NCI-H446 treated with DMSO at 0.1 percent for 48 hours (cell line): ENCODE results near the gene ASB16.
"Not testable (repeated sequence)": the region's sequence is repeated elsewhere in the genome, so short reads cannot be mapped to it uniquely, and the experiment has no call there.

Source experiments
- DNase-seq: peaks from one replicate; lab custom pipeline; 2025; lab: John Stamatoyannopoulos, UW

The ASB16 gene

DNA sequence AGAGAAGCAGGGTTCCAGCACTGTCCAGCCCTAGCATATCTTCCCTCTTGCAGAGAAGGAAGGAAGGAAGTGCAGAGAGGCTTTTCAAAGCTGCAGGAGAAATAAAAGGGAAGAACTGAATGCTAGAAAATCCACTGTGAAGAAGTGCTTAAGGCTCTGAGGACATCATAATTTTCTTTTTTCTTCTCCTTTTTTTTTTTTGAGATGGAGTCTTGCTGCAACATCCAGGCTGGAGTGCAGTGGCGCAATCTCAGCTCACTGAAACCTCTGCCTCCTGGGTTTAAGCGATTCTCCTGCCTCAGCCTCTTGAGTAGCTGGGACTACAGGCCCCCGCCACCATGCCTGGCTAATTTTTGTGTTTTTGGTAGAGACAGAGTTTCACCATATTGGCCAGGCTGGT, 21.4 kb upstream of the ASB16 start:
- DNase-seq: not testable (repeated sequence)

DNA sequence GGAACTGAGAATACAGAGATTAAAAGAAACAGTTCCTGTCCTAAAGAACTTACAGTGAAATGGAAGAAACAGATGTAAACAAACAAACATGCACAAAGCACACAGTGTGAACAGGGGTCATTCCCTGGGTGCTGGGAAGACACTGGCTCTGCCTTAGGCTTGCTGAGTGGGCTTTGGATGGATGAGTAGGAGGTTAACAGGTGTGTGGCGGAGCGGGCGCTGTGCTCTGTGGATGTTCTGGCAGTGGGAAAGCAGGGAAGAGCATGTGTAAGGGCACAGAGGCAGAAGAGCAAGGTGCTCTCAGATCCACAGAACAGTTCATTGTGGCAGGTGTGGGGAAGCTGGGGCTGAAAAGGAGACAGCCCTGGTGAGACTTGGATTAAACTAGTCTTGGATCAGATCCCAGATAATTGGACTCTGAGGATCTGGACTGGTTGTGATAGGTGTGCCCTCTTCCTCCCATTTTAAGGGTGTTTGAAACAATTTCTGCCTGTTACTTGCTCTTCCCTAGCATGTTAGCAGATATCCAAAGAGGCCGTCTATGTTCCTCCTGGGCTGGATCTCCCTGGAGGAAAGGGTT, 20.7 kb upstream of the ASB16 start:
- no peak for DNase-seq

- no peak for DNase-seq
Measured at GRCh38 chr17:44152875-44153274, 17.6 kb upstream of the ASB16 start.

DNA sequence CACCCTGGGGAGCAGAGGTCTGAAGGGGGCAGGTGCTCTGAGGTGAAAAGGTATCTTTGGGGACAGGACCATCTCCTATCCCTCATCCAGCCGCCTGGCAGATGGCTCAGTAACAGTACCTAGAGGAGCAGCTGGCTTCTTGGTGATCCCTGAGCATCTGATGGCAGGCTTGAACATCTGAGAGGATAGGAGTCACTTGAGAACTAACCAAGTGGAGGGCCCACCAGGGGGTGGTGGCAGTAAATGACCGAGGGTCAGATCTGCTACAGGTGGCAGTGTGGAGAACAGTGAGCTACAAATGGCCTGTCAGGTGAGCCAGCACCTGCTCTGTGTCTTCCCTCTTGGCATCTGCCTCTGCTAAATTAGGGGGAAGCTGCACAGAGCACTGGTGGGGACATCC, 15.0 kb upstream of the ASB16 start:
- DNase-seq: no peak

GRCh38 chr17:44159519-44160210, 10.8 kb upstream of the ASB16 start:
- DNase-seq: no peak

GRCh38 chr17:44164476-44164875, 6.0 kb upstream of the ASB16 start:
- DNase-seq: no peak

- DNase-seq: no peak
Measured at GRCh38 chr17:44167181-44167861, 3.2 kb upstream of the ASB16 start.

DNA sequence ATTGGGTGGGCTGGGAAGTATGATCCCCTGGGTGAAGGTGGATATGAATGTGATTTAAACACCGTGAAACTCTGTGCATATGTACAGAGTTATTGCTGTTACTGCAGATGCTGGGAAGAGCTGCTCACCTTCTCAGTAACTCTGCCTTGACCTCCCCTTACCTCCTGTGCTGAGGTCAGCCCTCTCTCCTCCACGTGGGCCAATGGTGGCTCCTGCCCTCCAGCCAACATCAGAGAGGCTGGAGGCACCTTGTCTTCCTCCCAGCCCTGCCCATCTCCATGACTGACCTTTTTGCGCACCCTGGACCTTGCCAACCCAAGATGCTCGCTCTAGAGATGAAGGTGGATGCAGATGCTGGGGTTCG, 387 bp upstream of the ASB16 start:
- no peak for DNase-seq

GRCh38 chr17:44171931-44172455, 1.5 kb downstream of the ASB16 start:
- DNase-seq: no peak

GRCh38 chr17:44174427-44174826, 3.9 kb downstream of the ASB16 start:
- DNase-seq: no peak

- DNase-seq: no peak
Measured at GRCh38 chr17:44176257-44176656, 5.8 kb downstream of the ASB16 start.

- no peak for DNase-seq
Measured at GRCh38 chr17:44176671-44177501, 6.4 kb downstream of the ASB16 start.

DNA sequence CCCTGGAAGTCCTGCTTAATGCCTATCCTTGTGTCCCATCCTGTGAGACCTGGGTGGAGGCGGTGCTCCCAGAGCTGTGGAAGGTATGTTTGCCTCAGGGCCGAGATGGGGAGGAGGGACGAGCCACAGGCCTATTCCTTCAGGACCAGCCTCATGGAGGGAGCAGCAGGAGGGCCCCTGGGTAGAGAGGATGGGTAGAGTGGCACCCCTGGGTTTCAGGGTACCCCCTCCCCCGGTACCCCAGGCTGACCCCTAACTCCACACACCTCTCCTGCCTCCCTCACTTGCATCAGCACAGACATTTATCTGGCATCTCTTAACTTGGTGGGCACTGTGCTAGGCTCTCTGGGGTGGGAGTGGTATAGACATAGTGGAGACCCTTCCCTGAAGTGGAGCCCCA, 7.1 kb downstream of the ASB16 start:
- no peak for DNase-seq

- DNase-seq: no peak
Measured at GRCh38 chr17:44178133-44178532, 7.6 kb downstream of the ASB16 start.

- DNase-seq: no peak
Measured at GRCh38 chr17:44183024-44183423, 12.5 kb downstream of the ASB16 start.

GRCh38 chr17:44184212-44184810, 13.8 kb downstream of the ASB16 start:
- no peak for DNase-seq

DNA sequence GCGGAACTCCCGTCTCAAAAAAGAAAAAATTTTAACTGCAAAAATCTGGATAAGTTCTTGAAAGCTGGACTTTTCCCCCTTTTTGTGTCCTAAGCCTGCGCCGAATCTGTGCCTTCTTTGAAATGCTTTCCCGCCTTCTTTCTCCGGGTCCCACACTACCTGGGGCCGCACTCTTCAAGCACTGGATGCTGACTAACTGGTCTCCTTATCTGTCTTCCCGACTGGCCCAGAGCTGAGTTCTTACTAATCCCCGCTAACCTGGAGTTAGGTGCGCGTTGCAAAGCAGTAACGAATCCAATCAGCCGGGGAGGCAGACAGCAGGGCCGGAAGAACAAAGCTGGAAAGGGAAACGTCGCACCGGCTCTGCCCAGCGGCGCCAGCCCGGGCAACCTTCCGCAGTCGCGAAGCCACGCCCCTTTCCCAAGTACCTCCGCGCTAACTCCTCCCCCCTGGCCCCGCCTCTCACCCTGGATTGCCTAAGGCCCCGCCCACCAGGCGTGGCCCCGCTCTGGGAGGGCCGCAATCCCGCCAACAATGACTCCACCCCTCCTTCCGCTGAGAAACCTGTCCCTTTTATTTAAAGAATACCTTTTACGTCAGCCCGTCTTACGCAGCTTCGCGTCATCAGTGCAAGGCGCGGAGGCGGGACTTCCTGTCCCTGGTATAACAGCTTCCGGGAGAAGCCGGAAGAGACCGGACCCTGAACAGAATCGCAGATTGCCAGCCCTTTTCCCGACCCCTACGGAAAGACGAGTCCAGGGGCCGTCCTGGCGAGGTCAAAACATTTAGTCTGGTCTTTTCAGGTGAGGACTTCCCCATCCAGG, 16.0 kb downstream of the ASB16 start, which contains the start of gene TMUB2:
Gene TMUB2, plus strand, starts transcription at position 666 of the 824 bp plus-strand sequence. CDS start 737 bp downstream, outside the sequence.
- peak; percentile 98 for DNase-seq

DNA sequence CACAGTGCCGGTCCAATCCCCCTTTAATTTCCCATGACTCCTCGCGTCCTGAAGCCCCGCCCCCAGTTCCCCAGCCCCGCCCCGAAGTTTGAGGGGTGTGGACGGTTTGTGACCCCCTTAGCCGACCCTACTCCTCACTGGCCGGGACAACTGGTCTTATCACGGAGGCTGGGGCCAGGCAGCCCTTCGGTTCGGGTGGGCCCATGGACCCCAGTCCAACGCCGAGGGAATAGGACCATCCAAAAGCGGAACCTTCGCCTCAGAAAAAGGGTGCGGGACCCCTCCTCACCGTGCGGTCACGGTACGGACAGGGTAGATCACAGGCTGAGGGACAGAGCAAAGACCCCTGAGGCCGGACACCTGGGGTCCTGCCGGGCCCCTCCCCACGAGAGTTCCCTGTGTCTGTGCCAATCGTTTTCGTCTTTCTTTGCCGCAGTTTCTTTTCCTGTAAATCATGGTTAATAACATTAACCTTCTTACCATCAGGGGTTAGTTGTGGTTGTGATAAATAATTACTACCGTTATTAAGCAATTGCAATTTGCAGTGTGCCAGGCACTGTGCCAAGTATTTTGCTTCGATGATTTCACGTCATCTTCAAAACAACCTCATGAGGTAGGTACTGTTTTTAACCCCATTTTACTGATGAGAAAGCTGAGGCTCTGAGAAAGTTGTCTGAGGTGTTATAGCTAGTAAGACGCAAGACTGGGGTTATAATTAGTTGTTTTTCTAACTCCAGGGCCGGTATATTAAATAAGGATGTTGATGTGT, 16.8 kb downstream of the ASB16 start:
- DNase-seq: no peak

DNA sequence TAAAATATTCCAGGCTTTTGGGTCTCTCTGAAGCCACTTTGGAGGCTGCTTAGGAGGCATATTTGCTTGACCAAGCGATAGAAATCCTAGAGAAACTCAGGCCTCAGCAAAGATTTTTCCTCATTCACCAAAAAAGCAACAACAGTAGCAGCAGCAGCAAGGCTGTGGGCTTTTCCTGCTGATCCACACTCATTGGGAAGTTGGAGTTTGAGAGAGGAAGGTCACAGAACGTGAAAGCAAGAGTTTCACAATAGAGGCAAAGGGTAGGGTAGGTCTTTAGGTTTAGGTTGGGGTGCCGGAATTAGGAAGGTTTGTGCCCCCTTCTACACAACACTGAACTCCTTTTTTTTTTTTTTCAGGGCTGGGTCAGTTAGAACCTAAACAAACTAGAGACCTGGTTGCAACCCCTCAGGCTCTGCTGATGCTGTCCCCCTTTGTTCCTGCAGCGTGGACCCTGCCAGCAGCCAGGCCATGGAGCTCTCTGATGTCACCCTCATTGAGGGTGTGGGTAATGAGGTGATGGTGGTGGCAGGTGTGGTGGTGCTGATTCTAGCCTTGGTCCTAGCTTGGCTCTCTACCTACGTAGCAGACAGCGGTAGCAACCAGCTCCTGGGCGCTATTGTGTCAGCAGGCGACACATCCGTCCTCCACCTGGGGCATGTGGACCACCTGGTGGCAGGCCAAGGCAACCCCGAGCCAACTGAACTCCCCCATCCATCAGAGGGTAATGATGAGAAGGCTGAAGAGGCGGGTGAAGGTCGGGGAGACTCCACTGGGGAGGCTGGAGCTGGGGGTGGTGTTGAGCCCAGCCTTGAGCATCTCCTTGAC, 18.3 kb downstream of the ASB16 start:
- no peak for DNase-seq
